Karpas-422 (cell line): ENCODE results near the gene DYNLT5. TPM values are rescaled to one million over a fixed set of nuclear protein-coding genes. Genes with fewer than 3 reads are reported as not detected.

Source experiments
- total RNA-seq: library from RNA; depleted of rRNA; stranded (reverse); fragments of >200 nt; shearing (Covaris generic); gene quantifications from 2 replicates; pipeline ENCODE4 v1.2.3, GENCODE V29; 2014; ENCODE audit warnings: low replicate concordance; rRNA removed

The DYNLT5 gene
- total RNA-seq, 1 experiment from 2014 or later, result not detected

Other genes with a start within 250 kb of the DYNLT5 start
- not detected in 2 replicates for gene SGIP1, start 218.3 kb upstream of the DYNLT5 start, total RNA-seq
- gene INSL5, start 48.8 kb downstream of the DYNLT5 start, total RNA-seq, result not detected in 2 replicates
- gene DNAI4, start 172.4 kb downstream of the DYNLT5 start, total RNA-seq, result 0.48 and 0.97 TPM in 2 replicates
- 19.3 and 29.2 TPM in 2 replicates for gene MIER1, start 172.5 kb downstream of the DYNLT5 start, total RNA-seq